ENCODE results near the gene PXK.
A peak's percentile ranks its signal among the peaks of the same experiment; 100 is the strongest.

PXK gene

DNA sequence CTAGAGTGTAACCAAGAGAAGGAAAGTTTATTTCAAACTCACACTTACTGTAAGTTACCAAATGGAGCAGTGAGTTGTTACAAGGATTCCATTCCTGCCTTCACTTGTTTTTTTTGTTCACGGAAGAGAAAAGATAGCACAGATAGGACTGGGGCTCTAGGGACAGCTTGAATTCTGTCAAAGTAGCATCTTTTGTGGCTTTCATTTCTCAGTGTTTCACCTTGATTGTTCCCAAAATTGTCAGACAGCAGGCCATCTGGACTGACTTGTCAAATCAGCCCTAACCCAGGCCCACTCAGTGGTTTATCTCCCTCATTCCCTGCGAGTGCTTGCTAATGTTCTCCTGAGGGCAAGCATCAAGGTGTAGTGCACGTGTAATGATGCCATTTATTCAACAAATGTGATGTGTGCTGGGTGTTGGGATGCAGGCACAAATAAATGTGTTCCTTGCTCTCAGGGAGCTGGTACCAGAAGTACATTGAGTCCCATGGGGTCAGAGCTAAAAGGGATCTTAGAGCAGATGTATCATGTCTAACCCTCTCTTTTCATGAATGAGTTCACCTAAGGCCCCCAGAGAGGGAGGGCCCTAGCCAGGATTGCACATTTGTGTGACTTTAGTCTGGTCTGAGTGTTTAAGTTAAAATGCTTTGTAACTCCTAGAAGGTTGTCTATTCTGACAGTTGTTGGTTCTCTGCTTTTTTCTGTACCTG lies 51.8 kb downstream of the PXK start:
- DNase-seq (ENCODE audit: low read depth, low spot score) = no peak
- H3K4me3 ChIP-seq (ENCODE audit: low read depth, low read length) = no peak overlapping the region
- TF ChIP-seq CTCF (IDR thresholded peaks at IDR 0.05; ENCODE audit: insufficient read depth, low read length, missing control alignments) = no peak
- ChIA-PET CTCF (interaction anchor here (0.8 to 2.4 kb wide), 5 partner anchors 11 to 85 kb away, joined by 3 to 12 read pairs (median 4); partner anchors contain the start of genes HTD2 and RPP14), POLR2A (interaction anchor here (0.6 to 1.2 kb wide), 3 partner anchors 20 to 943 kb away, joined by 3 to 4 read pairs (median 3); no protein-coding TSS in a partner anchor)

DNA sequence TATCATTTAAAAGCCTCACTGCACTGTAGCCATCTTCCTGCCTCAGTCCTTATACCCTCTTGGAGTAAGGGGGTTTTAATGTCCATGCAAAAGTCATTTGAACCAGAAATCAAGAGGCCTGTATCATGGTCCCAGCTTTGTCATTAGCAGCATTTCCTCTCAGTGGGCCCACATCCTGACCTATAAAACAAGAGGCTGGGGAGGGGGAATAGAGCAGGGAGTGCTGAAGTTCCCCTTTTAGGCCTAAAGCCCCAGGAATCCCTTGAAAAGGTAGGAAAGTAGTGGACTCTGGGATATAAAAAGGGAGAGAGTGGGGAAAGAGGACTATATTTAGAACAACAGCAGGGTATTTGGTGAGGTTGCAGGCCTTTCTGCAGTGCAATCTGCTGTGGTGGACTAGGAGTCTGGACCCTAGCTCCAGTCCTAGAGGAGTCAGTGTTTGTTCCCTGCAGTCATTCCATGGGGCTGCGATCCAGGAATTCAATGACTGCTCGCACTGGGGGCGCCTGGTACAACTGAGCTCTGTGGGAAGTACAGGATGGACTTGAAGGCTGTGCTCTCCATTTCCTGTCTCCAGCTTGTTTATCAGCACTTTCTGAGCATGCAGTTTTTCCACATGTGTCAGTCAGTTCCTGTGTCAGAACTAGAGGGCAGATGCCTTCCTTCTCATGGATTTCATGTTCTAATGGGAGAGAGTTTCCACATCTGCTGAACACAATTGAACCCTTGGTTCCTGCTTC lies 54.1 kb downstream of the PXK start:
- CTCF ChIA-PET = interaction anchor here (0.7 to 2.0 kb wide), 5 partner anchors 10 to 80 kb away, joined by 3 to 6 read pairs (median 3); partner anchors contain the start of genes HTD2 and RPP14
- H3K4me3 ChIP-seq (ENCODE audit: low read depth, low read length) = no peak overlapping the region
- DNase-seq (ENCODE audit: low read depth, low spot score) = no peak
- POLR2A ChIA-PET = no interaction called here
- TF ChIP-seq CTCF (IDR thresholded peaks at IDR 0.05; ENCODE audit: insufficient read depth, low read length, missing control alignments) = no peak

GRCh38 chr3:58387650-58388546 lies 55.2 kb downstream of the PXK start:
- POLR2A ChIA-PET = no interaction called here
- CTCF ChIA-PET = interaction anchor here (1.0 to 2.0 kb wide), 3 partner anchors 17 to 221 kb away, joined by 3 to 6 read pairs (median 4); no protein-coding TSS in a partner anchor
- DNase-seq (ENCODE audit: low read depth, low spot score) = no peak
- TF ChIP-seq CTCF (IDR thresholded peaks at IDR 0.05; ENCODE audit: insufficient read depth, low read length, missing control alignments) = no peak
- no peak overlapping the region for H3K4me3 ChIP-seq (ENCODE audit: low read depth, low read length)

DNA sequence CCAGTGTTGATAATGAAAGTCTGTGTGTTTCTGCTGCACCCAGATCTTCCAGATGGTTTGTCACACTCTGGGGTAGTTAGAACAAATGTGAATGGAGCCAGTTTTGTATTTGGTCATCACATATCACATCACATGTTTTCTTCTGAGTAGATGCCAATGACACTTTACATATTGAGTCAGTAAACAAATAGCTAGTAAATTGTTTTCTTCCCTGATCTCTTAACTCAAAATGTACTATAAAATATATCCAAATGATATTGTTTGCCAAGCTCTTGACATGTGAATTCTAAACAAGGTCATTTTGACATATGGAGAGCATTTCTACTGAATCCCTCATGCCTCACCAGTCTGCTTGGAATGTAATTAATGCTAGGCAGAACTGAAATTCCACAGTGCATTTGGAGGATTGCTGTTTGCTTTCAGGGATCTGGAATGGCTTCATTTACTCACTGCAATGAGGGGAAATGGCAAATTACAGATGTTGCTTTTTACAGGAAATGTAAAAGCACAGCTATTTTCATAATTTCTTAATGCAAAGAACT lies 55.9 kb downstream of the PXK start:
- DNase-seq (ENCODE audit: low read depth, low spot score) = peak; percentile 61
- ChIA-PET CTCF (interaction anchor here (1.0 to 1.4 kb wide), 5 partner anchors 24 to 221 kb away, joined by 3 to 9 read pairs (median 4); partner anchors contain the start of genes HTD2 and RPP14), POLR2A (no interaction called here)
- no peak overlapping the region for H3K4me3 ChIP-seq (ENCODE audit: low read depth, low read length)
- TF ChIP-seq CTCF (IDR thresholded peaks at IDR 0.05; ENCODE audit: insufficient read depth, low read length, missing control alignments) = no peak

DNA sequence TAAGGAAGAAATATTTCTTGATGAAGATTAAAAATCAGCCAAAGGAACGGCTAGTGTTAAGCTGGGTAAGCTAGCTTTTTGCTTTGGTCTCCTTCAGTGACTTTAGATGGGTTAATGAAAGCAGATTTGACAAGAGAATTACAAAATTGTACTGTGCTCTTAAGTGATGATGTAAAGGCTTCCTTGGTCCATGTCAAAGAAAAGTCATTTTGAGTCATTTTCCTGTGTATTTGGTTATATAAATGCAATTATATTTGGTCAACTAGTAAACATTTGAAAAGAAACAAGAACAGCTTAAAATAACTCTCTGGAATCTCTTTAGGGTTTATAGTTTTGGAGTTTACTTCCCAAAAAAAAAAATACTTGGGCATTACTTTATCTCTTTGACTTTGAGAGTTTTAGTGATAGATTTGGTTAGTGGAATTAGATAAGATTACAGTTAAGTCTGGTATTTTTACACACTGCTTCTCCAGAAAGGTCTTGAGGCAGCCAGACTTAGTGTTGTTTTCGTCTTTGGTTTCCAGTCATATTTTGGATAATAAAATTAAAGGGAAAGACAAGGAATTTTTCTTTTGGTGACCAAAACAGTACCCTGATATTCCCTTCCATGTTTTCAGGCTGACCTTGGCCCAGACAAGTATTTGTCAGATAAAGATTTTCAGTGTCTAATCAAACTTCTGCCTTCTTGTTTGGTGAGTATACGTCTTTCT lies 58.6 kb downstream of the PXK start:
- POLR2A ChIA-PET = no interaction called here
- DNase-seq (ENCODE audit: low read depth, low spot score) = no peak

More for the DNA sequence above, 58.6 kb downstream of the PXK start:
- TF ChIP-seq CTCF (IDR thresholded peaks at IDR 0.05; ENCODE audit: insufficient read depth, low read length, missing control alignments) = no peak
- no peak overlapping the region for H3K4me3 ChIP-seq (ENCODE audit: low read depth, low read length)
- CTCF ChIA-PET = interaction anchor here (1.0 to 2.5 kb wide), 7 partner anchors 9 to 214 kb away, joined by 3 to 9 read pairs (median 3); no protein-coding TSS in a partner anchor
